DND-41 (cell line): Measurements from ENCODE around the gene ADARB2.

Experiments
- EZH2 ChIP-seq: IDR thresholded peaks from 3 replicates; pipeline ENCODE4 v1.6.1; 2012; ENCODE audit warnings: borderline replicate concordance, low read depth, mild to moderate bottlenecking, moderate library complexity, low read length, inconsistent platforms; ENCODE audit not compliant: severe bottlenecking
- TF ChIP-seq, protein P1 (sequence below): IDR thresholded peaks from 2 replicates; pipeline ENCODE4 v1.5.1; 2012; ENCODE audit warnings: borderline replicate concordance, low read length, moderate library complexity, mild to moderate bottlenecking; ENCODE audit not compliant: poor library complexity, severe bottlenecking; ENCODE audit errors: extremely low read depth

GRCh38 chr10:1273372-1274105 lies 463.8 kb downstream of the ADARB2 start:
- TF ChIP-seq, protein P1, sequence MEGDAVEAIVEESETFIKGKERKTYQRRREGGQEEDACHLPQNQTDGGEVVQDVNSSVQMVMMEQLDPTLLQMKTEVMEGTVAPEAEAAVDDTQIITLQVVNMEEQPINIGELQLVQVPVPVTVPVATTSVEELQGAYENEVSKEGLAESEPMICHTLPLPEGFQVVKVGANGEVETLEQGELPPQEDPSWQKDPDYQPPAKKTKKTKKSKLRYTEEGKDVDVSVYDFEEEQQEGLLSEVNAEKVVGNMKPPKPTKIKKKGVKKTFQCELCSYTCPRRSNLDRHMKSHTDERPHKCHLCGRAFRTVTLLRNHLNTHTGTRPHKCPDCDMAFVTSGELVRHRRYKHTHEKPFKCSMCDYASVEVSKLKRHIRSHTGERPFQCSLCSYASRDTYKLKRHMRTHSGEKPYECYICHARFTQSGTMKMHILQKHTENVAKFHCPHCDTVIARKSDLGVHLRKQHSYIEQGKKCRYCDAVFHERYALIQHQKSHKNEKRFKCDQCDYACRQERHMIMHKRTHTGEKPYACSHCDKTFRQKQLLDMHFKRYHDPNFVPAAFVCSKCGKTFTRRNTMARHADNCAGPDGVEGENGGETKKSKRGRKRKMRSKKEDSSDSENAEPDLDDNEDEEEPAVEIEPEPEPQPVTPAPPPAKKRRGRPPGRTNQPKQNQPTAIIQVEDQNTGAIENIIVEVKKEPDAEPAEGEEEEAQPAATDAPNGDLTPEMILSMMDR, result no peak
- no peak for TF ChIP-seq EZH2
